HG03558 (cell line): Measurements from ENCODE around the gene CYP27A1.

Experiments
- ATAC-seq: cut with Tn5 transposase; IDR thresholded peaks from one replicate; pipeline ENCODE4 v1.9.1; 2021; ENCODE audit warnings: moderate number of reproducible peaks; ENCODE audit not compliant: unreplicated experiment; ENCODE audit errors: extremely low read depth

CYP27A1 gene

GRCh38 chr2:218809515-218809914 is 27.6 kb downstream of the CYP27A1 start:
- no peak for ATAC-seq

GRCh38 chr2:218810256-218810655 is 28.3 kb downstream of the CYP27A1 start:
- ATAC-seq = no peak

- no peak for ATAC-seq
Observed at GRCh38 chr2:218811382-218811781, 29.4 kb downstream of the CYP27A1 start.

- no peak for ATAC-seq
Observed at GRCh38 chr2:218812096-218812815, 30.3 kb downstream of the CYP27A1 start.

GRCh38 chr2:218812861-218813260 is 30.9 kb downstream of the CYP27A1 start:
- ATAC-seq = no peak

- no peak for ATAC-seq
Observed at GRCh38 chr2:218813771-218814460, 32.0 kb downstream of the CYP27A1 start.

GRCh38 chr2:218814540-218815243 is 32.7 kb downstream of the CYP27A1 start:
- no peak for ATAC-seq

- no peak for ATAC-seq
Observed at GRCh38 chr2:218815244-218815637, 33.3 kb downstream of the CYP27A1 start.

- no peak for ATAC-seq
Observed at GRCh38 chr2:218815649-218816048, 33.7 kb downstream of the CYP27A1 start.

GRCh38 chr2:218816561-218817011 is 34.6 kb downstream of the CYP27A1 start:
- ATAC-seq = no peak

- no peak for ATAC-seq
Observed at GRCh38 chr2:218819093-218819492, 37.1 kb downstream of the CYP27A1 start.

GRCh38 chr2:218820746-218821369 is 38.9 kb downstream of the CYP27A1 start:
- ATAC-seq = no peak

GRCh38 chr2:218821605-218822211 is 39.8 kb downstream of the CYP27A1 start:
- no peak for ATAC-seq

- no peak for ATAC-seq
Observed at GRCh38 chr2:218822622-218823021, 40.7 kb downstream of the CYP27A1 start.

- no peak for ATAC-seq
Observed at GRCh38 chr2:218823196-218823855, 41.4 kb downstream of the CYP27A1 start.

- no peak for ATAC-seq
Observed at GRCh38 chr2:218824004-218824403, 42.1 kb downstream of the CYP27A1 start.

- no peak for ATAC-seq
Observed at GRCh38 chr2:218826791-218827190, 44.8 kb downstream of the CYP27A1 start.

- no peak for ATAC-seq
Observed at GRCh38 chr2:218827701-218828476, 45.9 kb downstream of the CYP27A1 start.

GRCh38 chr2:218828477-218828778 is 46.5 kb downstream of the CYP27A1 start:
- ATAC-seq = no peak
